22Rv1 (cell line): ENCODE data around the gene GRM8.

ENCODE experiments used
- ZFX ChIP-seq: fragments of 450-650 bp; IDR thresholded peaks from 2 replicates; pipeline ENCODE4 v1.6.1; 2017; ENCODE audit warnings: antibody characterized with exemption, borderline replicate concordance
- TF ChIP-seq, protein P1 (sequence below): fragments of 450-650 bp; IDR thresholded peaks from 2 replicates; pipeline ENCODE4 v1.5.1; 2017; ENCODE audit warnings: mild to moderate bottlenecking

DNA sequence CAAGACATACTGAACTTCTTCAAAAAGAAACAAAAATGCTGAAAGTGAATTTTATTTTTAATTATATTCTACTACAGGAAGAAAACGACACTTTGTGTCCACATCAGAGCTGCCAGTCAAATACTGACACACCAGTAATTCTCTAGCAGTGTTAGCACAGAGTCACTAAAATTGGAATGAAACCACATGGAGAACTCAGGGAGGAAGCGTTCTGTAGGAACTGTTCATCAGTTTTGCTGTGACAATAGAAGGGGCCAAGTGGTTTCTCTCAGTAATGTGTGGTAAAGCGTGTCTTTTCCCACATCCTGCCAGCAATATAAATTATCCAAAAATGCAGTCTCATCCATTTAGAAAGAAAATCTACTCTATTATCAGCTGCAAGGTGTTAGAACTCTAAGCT is 683.3 kb downstream of the GRM8 start:
- TF ChIP-seq, protein P1, sequence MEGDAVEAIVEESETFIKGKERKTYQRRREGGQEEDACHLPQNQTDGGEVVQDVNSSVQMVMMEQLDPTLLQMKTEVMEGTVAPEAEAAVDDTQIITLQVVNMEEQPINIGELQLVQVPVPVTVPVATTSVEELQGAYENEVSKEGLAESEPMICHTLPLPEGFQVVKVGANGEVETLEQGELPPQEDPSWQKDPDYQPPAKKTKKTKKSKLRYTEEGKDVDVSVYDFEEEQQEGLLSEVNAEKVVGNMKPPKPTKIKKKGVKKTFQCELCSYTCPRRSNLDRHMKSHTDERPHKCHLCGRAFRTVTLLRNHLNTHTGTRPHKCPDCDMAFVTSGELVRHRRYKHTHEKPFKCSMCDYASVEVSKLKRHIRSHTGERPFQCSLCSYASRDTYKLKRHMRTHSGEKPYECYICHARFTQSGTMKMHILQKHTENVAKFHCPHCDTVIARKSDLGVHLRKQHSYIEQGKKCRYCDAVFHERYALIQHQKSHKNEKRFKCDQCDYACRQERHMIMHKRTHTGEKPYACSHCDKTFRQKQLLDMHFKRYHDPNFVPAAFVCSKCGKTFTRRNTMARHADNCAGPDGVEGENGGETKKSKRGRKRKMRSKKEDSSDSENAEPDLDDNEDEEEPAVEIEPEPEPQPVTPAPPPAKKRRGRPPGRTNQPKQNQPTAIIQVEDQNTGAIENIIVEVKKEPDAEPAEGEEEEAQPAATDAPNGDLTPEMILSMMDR, result no peak
- TF ChIP-seq ZFX, result no peak
